Measurements from ENCODE around the gene PPIP5K2. TPM values are rescaled to one million over a fixed set of nuclear protein-coding genes. Genes with fewer than 3 reads are reported as not detected.

PPIP5K2 gene
- total and polyA plus RNA-seq, 2 of the 8 experiments (the other 6 are each of a cell fraction or from before 2014, with no cell fraction given), result 14.8 to 46.6 TPM

GRCh38 chr5:103089272-103089671 lies 30.8 kb upstream of the PPIP5K2 start (continued):
- no peak for TF ChIP-seq CEBPB (IDR thresholded peaks at IDR 0.05; ENCODE audit: low read depth, low read length)

All from H1 (cell line).